Measurements from ENCODE around the gene RERE. TPM values are rescaled to one million over a fixed set of nuclear protein-coding genes. Genes with fewer than 3 reads are reported as not detected.
"Not testable (repeated sequence)": the region's sequence is repeated elsewhere in the genome, so short reads cannot be mapped to it uniquely, and the experiment has no call there.

RERE gene
- total RNA-seq, 1 experiment from 2014 or later = 217 TPM

- DNase-seq (ENCODE audit: low read depth, low spot score) = no peak
- intact Hi-C loops (cut with micrococcal nuclease; ENCODE audit: unreplicated experiment) = no loop called here
- BruUV-seq (replicated peaks) = no TSS peak
- H3K4me1 ChIP-seq (ENCODE audit: control insufficient read depth, insufficient read depth, low read length) = peaks cover 35% of the 10 kb centered on the region
- no peaks in the 10 kb centered on the region for H3K9me3 ChIP-seq (ENCODE audit: control insufficient read depth, insufficient read depth, low read depth, low read length)
- H3K27ac ChIP-seq (ENCODE audit: low read length) = peak overlapping the region; percentile 44; the same call in 1 of the 2 replicates
- TF ChIP-seq, protein P1, sequence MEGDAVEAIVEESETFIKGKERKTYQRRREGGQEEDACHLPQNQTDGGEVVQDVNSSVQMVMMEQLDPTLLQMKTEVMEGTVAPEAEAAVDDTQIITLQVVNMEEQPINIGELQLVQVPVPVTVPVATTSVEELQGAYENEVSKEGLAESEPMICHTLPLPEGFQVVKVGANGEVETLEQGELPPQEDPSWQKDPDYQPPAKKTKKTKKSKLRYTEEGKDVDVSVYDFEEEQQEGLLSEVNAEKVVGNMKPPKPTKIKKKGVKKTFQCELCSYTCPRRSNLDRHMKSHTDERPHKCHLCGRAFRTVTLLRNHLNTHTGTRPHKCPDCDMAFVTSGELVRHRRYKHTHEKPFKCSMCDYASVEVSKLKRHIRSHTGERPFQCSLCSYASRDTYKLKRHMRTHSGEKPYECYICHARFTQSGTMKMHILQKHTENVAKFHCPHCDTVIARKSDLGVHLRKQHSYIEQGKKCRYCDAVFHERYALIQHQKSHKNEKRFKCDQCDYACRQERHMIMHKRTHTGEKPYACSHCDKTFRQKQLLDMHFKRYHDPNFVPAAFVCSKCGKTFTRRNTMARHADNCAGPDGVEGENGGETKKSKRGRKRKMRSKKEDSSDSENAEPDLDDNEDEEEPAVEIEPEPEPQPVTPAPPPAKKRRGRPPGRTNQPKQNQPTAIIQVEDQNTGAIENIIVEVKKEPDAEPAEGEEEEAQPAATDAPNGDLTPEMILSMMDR (IDR thresholded peaks at IDR 0.05) = no peak
- TF ChIP-seq POLR2AphosphoS5 (IDR thresholded peaks at IDR 0.05; ENCODE audit: low read depth, low read length) = no peak
- no peak for TF ChIP-seq TCF7L2 (IDR thresholded peaks at IDR 0.05; ENCODE audit: low read depth, low read length)
- TF ChIP-seq, protein P2, sequence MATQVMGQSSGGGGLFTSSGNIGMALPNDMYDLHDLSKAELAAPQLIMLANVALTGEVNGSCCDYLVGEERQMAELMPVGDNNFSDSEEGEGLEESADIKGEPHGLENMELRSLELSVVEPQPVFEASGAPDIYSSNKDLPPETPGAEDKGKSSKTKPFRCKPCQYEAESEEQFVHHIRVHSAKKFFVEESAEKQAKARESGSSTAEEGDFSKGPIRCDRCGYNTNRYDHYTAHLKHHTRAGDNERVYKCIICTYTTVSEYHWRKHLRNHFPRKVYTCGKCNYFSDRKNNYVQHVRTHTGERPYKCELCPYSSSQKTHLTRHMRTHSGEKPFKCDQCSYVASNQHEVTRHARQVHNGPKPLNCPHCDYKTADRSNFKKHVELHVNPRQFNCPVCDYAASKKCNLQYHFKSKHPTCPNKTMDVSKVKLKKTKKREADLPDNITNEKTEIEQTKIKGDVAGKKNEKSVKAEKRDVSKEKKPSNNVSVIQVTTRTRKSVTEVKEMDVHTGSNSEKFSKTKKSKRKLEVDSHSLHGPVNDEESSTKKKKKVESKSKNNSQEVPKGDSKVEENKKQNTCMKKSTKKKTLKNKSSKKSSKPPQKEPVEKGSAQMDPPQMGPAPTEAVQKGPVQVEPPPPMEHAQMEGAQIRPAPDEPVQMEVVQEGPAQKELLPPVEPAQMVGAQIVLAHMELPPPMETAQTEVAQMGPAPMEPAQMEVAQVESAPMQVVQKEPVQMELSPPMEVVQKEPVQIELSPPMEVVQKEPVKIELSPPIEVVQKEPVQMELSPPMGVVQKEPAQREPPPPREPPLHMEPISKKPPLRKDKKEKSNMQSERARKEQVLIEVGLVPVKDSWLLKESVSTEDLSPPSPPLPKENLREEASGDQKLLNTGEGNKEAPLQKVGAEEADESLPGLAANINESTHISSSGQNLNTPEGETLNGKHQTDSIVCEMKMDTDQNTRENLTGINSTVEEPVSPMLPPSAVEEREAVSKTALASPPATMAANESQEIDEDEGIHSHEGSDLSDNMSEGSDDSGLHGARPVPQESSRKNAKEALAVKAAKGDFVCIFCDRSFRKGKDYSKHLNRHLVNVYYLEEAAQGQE (IDR thresholded peaks at IDR 0.05; ENCODE audit: insufficient read depth in 1 of 2, low read depth in 2 of 2, low read length in 1 of 2) = no peak
- no peak for TF ChIP-seq SIN3A (IDR thresholded peaks at IDR 0.05; ENCODE audit: borderline replicate concordance, insufficient read depth, low read depth, low read length)
- CTCF ChIA-PET = no interaction called here
- no peak for ATAC-seq
- in situ Hi-C loops (cut with HindIII; ENCODE audit: low pct_unique_long_range_greater_than_20kb, low sequenced_read_pairs) = no loop called here
- H3K4me3 ChIP-seq (ENCODE audit: low read depth in 2 of 2, low read length in 2 of 2) = no peak overlapping the region
- no peaks in the 10 kb centered on the region for H3K27me3 ChIP-seq (ENCODE audit: control insufficient read depth, insufficient read depth, low read length)
- H3K36me3 ChIP-seq (ENCODE audit: control insufficient read depth, insufficient read depth, low read length) = no peaks in the 10 kb centered on the region
- POLR2A ChIA-PET = no interaction called here
Observed at GRCh38 chr1:8698012-8698630, 119.3 kb downstream of the RERE start.

GRCh38 chr1:8695442-8695841, 122.0 kb downstream of the RERE start:
- CTCF ChIA-PET; H3K9me3 ChIP-seq (ENCODE audit: control insufficient read depth, insufficient read depth, low read depth, low read length); H3K27ac ChIP-seq (ENCODE audit: low read length); H3K4me3 ChIP-seq (ENCODE audit: low read depth in 2 of 2, low read length in 2 of 2); DNase-seq (ENCODE audit: low read depth, low spot score); H3K27me3 ChIP-seq (ENCODE audit: control insufficient read depth, insufficient read depth, low read length); ATAC-seq; BruUV-seq (replicated peaks); in situ Hi-C loops (cut with HindIII; ENCODE audit: low pct_unique_long_range_greater_than_20kb, low sequenced_read_pairs); H3K36me3 ChIP-seq (ENCODE audit: control insufficient read depth, insufficient read depth, low read length); intact Hi-C loops (cut with micrococcal nuclease; ENCODE audit: unreplicated experiment): not testable (repeated sequence)
- POLR2A ChIA-PET = interaction anchor here (0.7 kb wide), 1 partner anchor 1226 kb away, joined by 6 read pairs; no protein-coding TSS in a partner anchor
- H3K4me1 ChIP-seq (ENCODE audit: control insufficient read depth, insufficient read depth, low read length) = peaks cover 36% of the 10 kb centered on the region

DNA sequence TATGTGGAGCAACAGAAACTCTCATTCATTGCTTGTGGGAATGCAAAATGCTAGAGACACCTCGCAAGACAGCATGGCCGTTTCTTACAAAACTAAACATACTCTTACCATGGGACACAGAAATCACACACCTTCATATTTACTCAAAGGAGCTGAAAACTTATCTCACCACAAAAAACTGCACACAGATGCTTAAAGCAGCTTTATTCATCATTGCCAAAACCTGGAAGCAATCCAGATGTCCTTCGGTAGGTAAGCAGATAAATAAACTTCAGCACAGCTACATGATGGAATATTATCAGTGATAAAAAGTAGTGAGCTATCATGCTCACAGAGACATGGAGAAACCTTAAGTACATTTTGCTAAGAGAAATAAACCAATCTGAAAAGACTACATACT, 124.3 kb downstream of the RERE start:
- H3K27ac ChIP-seq (ENCODE audit: low read length) = no peak overlapping the region
- DNase-seq (ENCODE audit: low read depth, low spot score) (no peak), ATAC-seq (no peak)
- H3K36me3 ChIP-seq (ENCODE audit: control insufficient read depth, insufficient read depth, low read length) = no peaks in the 10 kb centered on the region
- no peak overlapping the region for H3K4me3 ChIP-seq (ENCODE audit: low read depth in 2 of 2, low read length in 2 of 2)
- in situ Hi-C loops (cut with HindIII; ENCODE audit: low pct_unique_long_range_greater_than_20kb, low sequenced_read_pairs) = no loop called here
- H3K4me1 ChIP-seq (ENCODE audit: control insufficient read depth, insufficient read depth, low read length) = peaks cover 17% of the 10 kb centered on the region
- CTCF ChIA-PET = no interaction called here
- POLR2A ChIA-PET = no interaction called here
- H3K9me3 ChIP-seq (ENCODE audit: control insufficient read depth, insufficient read depth, low read depth, low read length) = no peaks in the 10 kb centered on the region
- no TSS peak for BruUV-seq (replicated peaks)
- TF ChIP-seq POLR2AphosphoS5 (IDR thresholded peaks at IDR 0.05; ENCODE audit: low read depth, low read length) (no peak), TCF7L2 (IDR thresholded peaks at IDR 0.05; ENCODE audit: low read depth, low read length) (no peak), SIN3A (IDR thresholded peaks at IDR 0.05; ENCODE audit: borderline replicate concordance, insufficient read depth, low read depth, low read length) (no peak)
- TF ChIP-seq, protein P1 (IDR thresholded peaks at IDR 0.05) = no peak
- TF ChIP-seq, protein P2 (IDR thresholded peaks at IDR 0.05; ENCODE audit: insufficient read depth in 1 of 2, low read depth in 2 of 2, low read length in 1 of 2) = no peak
- H3K27me3 ChIP-seq (ENCODE audit: control insufficient read depth, insufficient read depth, low read length) = no peaks in the 10 kb centered on the region
- intact Hi-C loops (cut with micrococcal nuclease; ENCODE audit: unreplicated experiment) = no loop called here

Data from Panc1 (cell line).